ENCODE measurements around the gene CCDC134. TPM values are rescaled to one million over a fixed set of nuclear protein-coding genes. Genes with fewer than 3 reads are reported as not detected.

CCDC134 gene
- total and polyA plus RNA-seq, 2 of the 8 experiments (the other 6 are each of a cell fraction or from before 2014, with no cell fraction given), result 7.7 to 20.0 TPM

DNA sequence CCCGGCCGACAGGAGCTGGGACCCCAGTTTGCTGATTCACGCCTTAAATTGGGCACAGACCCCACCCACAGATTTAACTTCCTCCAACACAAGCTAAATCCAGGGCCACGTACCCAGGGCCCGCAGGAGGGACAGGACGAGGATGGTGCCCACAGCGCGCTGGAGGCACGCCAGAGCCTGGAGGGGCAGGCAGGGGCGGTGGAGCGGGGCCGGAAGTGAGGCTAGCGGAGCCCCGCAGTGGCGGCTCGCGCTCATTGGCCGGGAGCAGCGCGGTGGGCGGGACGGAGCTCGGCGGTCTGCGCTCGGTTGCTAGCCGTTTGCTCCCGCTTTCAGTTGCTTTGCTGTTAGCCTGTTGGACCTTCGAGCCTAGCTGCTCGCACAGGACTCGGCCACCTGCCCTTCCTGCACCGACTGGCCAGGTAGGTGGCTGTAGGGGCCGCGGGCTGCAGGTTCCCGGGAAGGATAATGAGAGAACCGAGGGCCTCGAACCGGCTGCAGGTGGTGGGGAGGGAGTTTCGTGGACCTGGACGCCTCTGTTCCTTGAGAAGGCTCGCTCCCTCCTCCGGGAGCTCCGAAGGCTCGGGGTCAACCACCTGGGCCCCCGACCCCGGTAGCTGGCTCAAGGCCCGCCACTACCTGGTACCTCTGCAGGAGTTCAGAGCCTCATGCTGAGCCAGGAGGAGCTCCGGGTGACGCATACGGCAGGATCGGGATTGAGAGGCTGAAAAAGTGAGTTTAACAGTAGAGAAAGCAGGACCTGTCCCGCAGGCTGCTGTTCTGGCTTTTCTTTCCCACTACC, at the start of gene CCDC134 (continued):
- TF ChIP-seq, protein P1, sequence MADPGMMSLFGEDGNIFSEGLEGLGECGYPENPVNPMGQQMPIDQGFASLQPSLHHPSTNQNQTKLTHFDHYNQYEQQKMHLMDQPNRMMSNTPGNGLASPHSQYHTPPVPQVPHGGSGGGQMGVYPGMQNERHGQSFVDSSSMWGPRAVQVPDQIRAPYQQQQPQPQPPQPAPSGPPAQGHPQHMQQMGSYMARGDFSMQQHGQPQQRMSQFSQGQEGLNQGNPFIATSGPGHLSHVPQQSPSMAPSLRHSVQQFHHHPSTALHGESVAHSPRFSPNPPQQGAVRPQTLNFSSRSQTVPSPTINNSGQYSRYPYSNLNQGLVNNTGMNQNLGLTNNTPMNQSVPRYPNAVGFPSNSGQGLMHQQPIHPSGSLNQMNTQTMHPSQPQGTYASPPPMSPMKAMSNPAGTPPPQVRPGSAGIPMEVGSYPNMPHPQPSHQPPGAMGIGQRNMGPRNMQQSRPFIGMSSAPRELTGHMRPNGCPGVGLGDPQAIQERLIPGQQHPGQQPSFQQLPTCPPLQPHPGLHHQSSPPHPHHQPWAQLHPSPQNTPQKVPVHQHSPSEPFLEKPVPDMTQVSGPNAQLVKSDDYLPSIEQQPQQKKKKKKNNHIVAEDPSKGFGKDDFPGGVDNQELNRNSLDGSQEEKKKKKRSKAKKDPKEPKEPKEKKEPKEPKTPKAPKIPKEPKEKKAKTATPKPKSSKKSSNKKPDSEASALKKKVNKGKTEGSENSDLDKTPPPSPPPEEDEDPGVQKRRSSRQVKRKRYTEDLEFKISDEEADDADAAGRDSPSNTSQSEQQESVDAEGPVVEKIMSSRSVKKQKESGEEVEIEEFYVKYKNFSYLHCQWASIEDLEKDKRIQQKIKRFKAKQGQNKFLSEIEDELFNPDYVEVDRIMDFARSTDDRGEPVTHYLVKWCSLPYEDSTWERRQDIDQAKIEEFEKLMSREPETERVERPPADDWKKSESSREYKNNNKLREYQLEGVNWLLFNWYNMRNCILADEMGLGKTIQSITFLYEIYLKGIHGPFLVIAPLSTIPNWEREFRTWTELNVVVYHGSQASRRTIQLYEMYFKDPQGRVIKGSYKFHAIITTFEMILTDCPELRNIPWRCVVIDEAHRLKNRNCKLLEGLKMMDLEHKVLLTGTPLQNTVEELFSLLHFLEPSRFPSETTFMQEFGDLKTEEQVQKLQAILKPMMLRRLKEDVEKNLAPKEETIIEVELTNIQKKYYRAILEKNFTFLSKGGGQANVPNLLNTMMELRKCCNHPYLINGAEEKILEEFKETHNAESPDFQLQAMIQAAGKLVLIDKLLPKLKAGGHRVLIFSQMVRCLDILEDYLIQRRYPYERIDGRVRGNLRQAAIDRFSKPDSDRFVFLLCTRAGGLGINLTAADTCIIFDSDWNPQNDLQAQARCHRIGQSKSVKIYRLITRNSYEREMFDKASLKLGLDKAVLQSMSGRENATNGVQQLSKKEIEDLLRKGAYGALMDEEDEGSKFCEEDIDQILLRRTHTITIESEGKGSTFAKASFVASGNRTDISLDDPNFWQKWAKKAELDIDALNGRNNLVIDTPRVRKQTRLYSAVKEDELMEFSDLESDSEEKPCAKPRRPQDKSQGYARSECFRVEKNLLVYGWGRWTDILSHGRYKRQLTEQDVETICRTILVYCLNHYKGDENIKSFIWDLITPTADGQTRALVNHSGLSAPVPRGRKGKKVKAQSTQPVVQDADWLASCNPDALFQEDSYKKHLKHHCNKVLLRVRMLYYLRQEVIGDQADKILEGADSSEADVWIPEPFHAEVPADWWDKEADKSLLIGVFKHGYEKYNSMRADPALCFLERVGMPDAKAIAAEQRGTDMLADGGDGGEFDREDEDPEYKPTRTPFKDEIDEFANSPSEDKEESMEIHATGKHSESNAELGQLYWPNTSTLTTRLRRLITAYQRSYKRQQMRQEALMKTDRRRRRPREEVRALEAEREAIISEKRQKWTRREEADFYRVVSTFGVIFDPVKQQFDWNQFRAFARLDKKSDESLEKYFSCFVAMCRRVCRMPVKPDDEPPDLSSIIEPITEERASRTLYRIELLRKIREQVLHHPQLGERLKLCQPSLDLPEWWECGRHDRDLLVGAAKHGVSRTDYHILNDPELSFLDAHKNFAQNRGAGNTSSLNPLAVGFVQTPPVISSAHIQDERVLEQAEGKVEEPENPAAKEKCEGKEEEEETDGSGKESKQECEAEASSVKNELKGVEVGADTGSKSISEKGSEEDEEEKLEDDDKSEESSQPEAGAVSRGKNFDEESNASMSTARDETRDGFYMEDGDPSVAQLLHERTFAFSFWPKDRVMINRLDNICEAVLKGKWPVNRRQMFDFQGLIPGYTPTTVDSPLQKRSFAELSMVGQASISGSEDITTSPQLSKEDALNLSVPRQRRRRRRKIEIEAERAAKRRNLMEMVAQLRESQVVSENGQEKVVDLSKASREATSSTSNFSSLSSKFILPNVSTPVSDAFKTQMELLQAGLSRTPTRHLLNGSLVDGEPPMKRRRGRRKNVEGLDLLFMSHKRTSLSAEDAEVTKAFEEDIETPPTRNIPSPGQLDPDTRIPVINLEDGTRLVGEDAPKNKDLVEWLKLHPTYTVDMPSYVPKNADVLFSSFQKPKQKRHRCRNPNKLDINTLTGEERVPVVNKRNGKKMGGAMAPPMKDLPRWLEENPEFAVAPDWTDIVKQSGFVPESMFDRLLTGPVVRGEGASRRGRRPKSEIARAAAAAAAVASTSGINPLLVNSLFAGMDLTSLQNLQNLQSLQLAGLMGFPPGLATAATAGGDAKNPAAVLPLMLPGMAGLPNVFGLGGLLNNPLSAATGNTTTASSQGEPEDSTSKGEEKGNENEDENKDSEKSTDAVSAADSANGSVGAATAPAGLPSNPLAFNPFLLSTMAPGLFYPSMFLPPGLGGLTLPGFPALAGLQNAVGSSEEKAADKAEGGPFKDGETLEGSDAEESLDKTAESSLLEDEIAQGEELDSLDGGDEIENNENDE (IDR thresholded peaks at IDR 0.05; ENCODE audit: insufficient replicate concordance, low read length), result no peak
- TF ChIP-seq HDAC2 (IDR thresholded peaks at IDR 0.05; ENCODE audit: borderline replicate concordance in 1 of 2, low read depth in 2 of 2, low read length in 2 of 2) (0 out of 4 replicates have a peak, but pooled peaks of 1 of the 2 experiments have one; percentile 40), BCL11A (IDR thresholded peaks at IDR 0.05; ENCODE audit: low read depth in 2 of 2, low read length in 2 of 2) (no peak), POU5F1 (IDR thresholded peaks at IDR 0.05; ENCODE audit: low read depth, low read length) (no peak), GABPA (IDR thresholded peaks at IDR 0.05; ENCODE audit: borderline replicate concordance, insufficient read depth, low read length) (peak; percentile 85; the same call in 1 of the 2 replicates), NANOG (IDR thresholded peaks at IDR 0.05; ENCODE audit: insufficient read depth, low read depth, low read length, poor library complexity, severe bottlenecking) (no peak), GTF2F1 (IDR thresholded peaks at IDR 0.05; ENCODE audit: borderline replicate concordance, low read depth, low read length) (peak; percentile 76; the same call in 1 of the 2 replicates), EZH2 (IDR thresholded peaks at IDR 0.05; ENCODE audit: low read depth, low read length, severe bottlenecking) (no peak)

Measured in H1 (cell line).